GM23338 (cell line): ENCODE data around the gene MAP3K6. TPM values are rescaled to one million over a fixed set of nuclear protein-coding genes. Genes with fewer than 3 reads are reported as not detected.
A peak's percentile ranks its signal among the peaks of the same experiment; 100 is the strongest.

Experiments used
- ATAC-seq: fragments of 200-7000 bp; cut with Tn5 transposase; 3 replicates; pipeline ENCODE4 v1.9.1; 2020
- DNase-seq: peaks from one replicate; pipeline ENCODE4 v3.0.0-alpha.2; 2015; ENCODE audit warnings: low spot score
- H2AFZ ChIP-seq: fragments of 200-600 bp; sonication (generic); 2 replicates; pipeline ENCODE4 v1.8.0; 2016; ENCODE audit warnings: antibody characterized with exemption, mild to moderate bottlenecking, moderate library complexity
- H3F3A ChIP-seq: fragments of 200-600 bp; sonication (generic); replicated peaks from 2 replicates; pipeline ENCODE4 v1.8.0; 2017; ENCODE audit warnings: antibody characterized with exemption, mixed run types, low read depth
- H3K27ac ChIP-seq: fragments of 200-600 bp; sonication (generic); 2 replicates; pipeline ENCODE4 v1.6.1; 2016; ENCODE audit warnings: low read depth
- H3K27me3 ChIP-seq: fragments of 200-600 bp; sonication (generic); 2 replicates; pipeline ENCODE4 v1.8.0; 2016; ENCODE audit warnings: mild to moderate bottlenecking, mixed run types, moderate library complexity; ENCODE audit not compliant: insufficient read depth
- H3K36me3 ChIP-seq: fragments of 200-600 bp; sonication (generic); 2 replicates; pipeline ENCODE4 v1.8.0; 2016; ENCODE audit warnings: mild to moderate bottlenecking; ENCODE audit not compliant: insufficient read depth
- H3K4me1 ChIP-seq: fragments of 200-600 bp; sonication (generic); 2 replicates; pipeline ENCODE4 v1.8.0; 2016; ENCODE audit warnings: mild to moderate bottlenecking, moderate library complexity; ENCODE audit not compliant: insufficient read depth
- H3K4me2 ChIP-seq: fragments of 200-600 bp; sonication (generic); 2 replicates; pipeline ENCODE4 v1.7.1; 2017; ENCODE audit warnings: mixed run types
- H3K4me3 ChIP-seq: fragments of 200-600 bp; sonication (generic); 2 replicates; pipeline ENCODE4 v1.6.1; 2016; ENCODE audit warnings: mixed run types
- H3K79me2 ChIP-seq: fragments of 200-600 bp; sonication (generic); replicated peaks from 2 replicates; pipeline ENCODE4 v1.8.0; 2017; ENCODE audit warnings: mild to moderate bottlenecking; ENCODE audit not compliant: insufficient read depth
- H3K9me2 ChIP-seq: fragments of 200-600 bp; sonication (generic); 2 replicates; pipeline ENCODE4 v1.8.0; 2017; ENCODE audit not compliant: insufficient read depth
- H4K20me1 ChIP-seq: fragments of 200-600 bp; sonication (generic); replicated peaks from 2 replicates; pipeline ENCODE4 v1.8.0; 2017; ENCODE audit warnings: mild to moderate bottlenecking; ENCODE audit not compliant: insufficient read depth
- H3K27ac Mint-ChIP-seq: 2 replicates; pipeline ENCODE4 v1.8.0; 2020; ENCODE audit warnings: inconsistent platforms, mild to moderate bottlenecking, moderate library complexity, mixed read lengths
- H3K27me3 Mint-ChIP-seq: 3 replicates; pipeline ENCODE4 v1.8.0; 2022; ENCODE audit warnings: low read depth, mild to moderate bottlenecking, moderate library complexity, mixed read lengths, inconsistent platforms; ENCODE audit not compliant: insufficient read depth, poor library complexity
- H3K36me3 Mint-ChIP-seq: 3 replicates; pipeline ENCODE4 v1.8.0; 2021; ENCODE audit warnings: low read depth, mild to moderate bottlenecking, inconsistent platforms, moderate library complexity, mixed read lengths
- H3K4me1 Mint-ChIP-seq: 3 replicates; pipeline ENCODE4 v1.8.0; 2020; ENCODE audit warnings: mild to moderate bottlenecking, inconsistent platforms, mixed read lengths
- H3K4me3 Mint-ChIP-seq: 3 replicates; pipeline ENCODE4 v1.8.0; 2021; ENCODE audit warnings: moderate library complexity, mild to moderate bottlenecking, inconsistent platforms, mixed read lengths
- H3K9me3 Mint-ChIP-seq: 3 replicates; pipeline ENCODE4 v1.8.0; 2020; ENCODE audit warnings: moderate library complexity, mild to moderate bottlenecking, inconsistent platforms, mixed read lengths
- CREB1 ChIP-seq: fragments of 250-450 bp; sonication (Bioruptor Pico); IDR thresholded peaks from 2 replicates; pipeline ENCODE4 v1.5.0; 2020; ENCODE audit warnings: low read depth, mild to moderate bottlenecking, moderate library complexity
- CTCF ChIP-seq, 2 experiments: fragments of 200-600 bp in 1 of 2; sonication (generic) in 1 of 2; conservative IDR thresholded peaks; 2 replicates each; pipeline versions ENCODE4 v1.5.1 to v1.6.1; 2016 to 2017; ENCODE audit warnings: antibody characterized with exemption in 2 of 2, low read depth in 2 of 2, mild to moderate bottlenecking in 2 of 2, moderate library complexity in 1 of 2
- ETS1 ChIP-seq: IDR thresholded peaks from 2 replicates; pipeline ENCODE4 v1.6.1; 2016; ENCODE audit warnings: antibody characterized with exemption
- EZH2phosphoT487 ChIP-seq: fragments of 200-600 bp; sonication (generic); IDR thresholded peaks from one replicate; pipeline ENCODE4 v1.8.1; 2018; ENCODE audit warnings: antibody characterized with exemption; ENCODE audit not compliant: unreplicated experiment
- JUNB ChIP-seq: IDR thresholded peaks from one replicate; pipeline ENCODE4 v1.6.1; 2016; ENCODE audit warnings: antibody characterized with exemption; ENCODE audit not compliant: unreplicated experiment
- NANOG ChIP-seq: IDR thresholded peaks from 2 replicates; pipeline ENCODE4 v1.6.1; 2016; ENCODE audit warnings: antibody characterized with exemption, borderline replicate concordance
- POLR2AphosphoS5 ChIP-seq: IDR thresholded peaks from 2 replicates; pipeline ENCODE4 v1.6.1; 2016; ENCODE audit warnings: antibody characterized with exemption, low read depth
- STAT1 ChIP-seq: IDR thresholded peaks from one replicate; pipeline ENCODE4 v1.6.1; 2016; ENCODE audit warnings: antibody characterized with exemption; ENCODE audit not compliant: unreplicated experiment
- ZNF114 ChIP-seq: fragments of 250-450 bp; sonication (Bioruptor Pico); IDR thresholded peaks from 2 replicates; pipeline ENCODE4 v1.5.0; 2020; ENCODE audit warnings: mild to moderate bottlenecking, moderate library complexity
- ZNF331 ChIP-seq: fragments of 250-450 bp; sonication (Bioruptor Pico); IDR thresholded peaks from 2 replicates; pipeline ENCODE4 v1.5.0; 2020; ENCODE audit warnings: low read depth, mild to moderate bottlenecking, moderate library complexity
- ZNF462 ChIP-seq: fragments of 250-450 bp; sonication (Bioruptor Pico); IDR thresholded peaks from 2 replicates; pipeline ENCODE4 v1.5.0; 2020; ENCODE audit warnings: mild to moderate bottlenecking, moderate library complexity
- polyA plus RNA-seq: library from polyadenylated mRNA; unstranded; fragments of >200 nt; fragmentation: Nextera tagmentation; extraction: Ambion mirVana; gene quantifications from 2 replicates; pipeline ENCODE4 v1.2.1, GENCODE V29; 2016
- total RNA-seq: library from RNA; depleted of rRNA; stranded (reverse); fragments of >200 nt; shearing (Covaris generic); gene quantifications from 2 replicates; pipeline ENCODE4 v1.2.3, GENCODE V29; 2014

Gene MAP3K6
- total and polyA plus RNA-seq, 2 experiments from 2014 or later, result 8.2 to 10.6 TPM

- TF ChIP-seq POLR2AphosphoS5 (no peak), JUNB (no peak), ZNF114 (CRISPR knock-in tag) (no peak), ETS1 (no peak), STAT1 (no peak), CTCF (conservative IDR thresholded peaks at IDR 0.05; ENCODE audit: low read depth in 2 of 2) (no peak), CREB1 (no peak), NANOG (no peak)
Measured at GRCh38 chr1:27342778-27343638, 23.8 kb downstream of the MAP3K6 start (continued).

- DNase-seq, result no peak
- peak overlapping the region; percentile 55 for H3K4me3 ChIP-seq
- H2AFZ ChIP-seq, result no peak overlapping the region
- H3K27me3 Mint-ChIP-seq, result peaks cover 14% of the 10 kb centered on the region
- no peak overlapping the region for H3K27ac Mint-ChIP-seq
- H3K36me3 Mint-ChIP-seq, result peaks cover 9% of the 10 kb centered on the region
- peaks cover 17% of the 10 kb centered on the region; the same call in 1 of the 2 replicates for H3K4me1 ChIP-seq
- H3K27me3 ChIP-seq, result no peaks in the 10 kb centered on the region
- no peaks in the 10 kb centered on the region for H3K79me2 ChIP-seq
- no peak; the same call in 2 of the 3 replicates for ATAC-seq
- H3K4me2 ChIP-seq, result peak overlapping the region; percentile 83
- H3K36me3 ChIP-seq, result no peaks in the 10 kb centered on the region
- H4K20me1 ChIP-seq, result no peaks in the 10 kb centered on the region
- no peaks in the 10 kb centered on the region for H3K9me2 ChIP-seq
- peaks cover 5% of the 10 kb centered on the region; the same call in 1 of the 2 replicates for H3F3A ChIP-seq
- H3K27ac ChIP-seq, result no peak overlapping the region
- H3K9me3 Mint-ChIP-seq, result no peaks in the 10 kb centered on the region; the same call in 2 of the 3 replicates
- peak overlapping the region; percentile 76 for H3K4me3 Mint-ChIP-seq
- peaks cover 36% of the 10 kb centered on the region for H3K4me1 Mint-ChIP-seq
- no peak for TF ChIP-seq CREB1
- TF ChIP-seq ZNF331, result no peak
- no peak for TF ChIP-seq EZH2phosphoT487
- TF ChIP-seq JUNB, result no peak
- no peak for TF ChIP-seq CTCF (conservative IDR thresholded peaks at IDR 0.05; ENCODE audit: low read depth in 2 of 2)
- TF ChIP-seq ETS1, result no peak
- no peak for TF ChIP-seq NANOG
- TF ChIP-seq ZNF462, result no peak
Measured at GRCh38 chr1:27342391-27342777, 24.4 kb downstream of the MAP3K6 start.
